Measurements from ENCODE around the gene BCL6.

The BCL6 gene

GRCh38 chr3:187759601-187760000 is 14.3 kb upstream of the BCL6 start:
- peak; percentile 70 for DNase-seq

GRCh38 chr3:187758318-187758955 is 13.2 kb upstream of the BCL6 start:
- DNase-seq: no peak

GRCh38 chr3:187753516-187753915 is 8.2 kb upstream of the BCL6 start:
- no peak for DNase-seq

GRCh38 chr3:187750513-187751123 is 5.3 kb upstream of the BCL6 start:
- no peak for DNase-seq

GRCh38 chr3:187750006-187750512 is 4.8 kb upstream of the BCL6 start:
- no peak for DNase-seq

- peak; percentile 86 for DNase-seq
These were observed 2.8 kb upstream of the BCL6 start for GRCh38 chr3:187748050-187748481.

- no peak for DNase-seq
These were observed 2.2 kb upstream of the BCL6 start for GRCh38 chr3:187747506-187747905.

- peak; percentile 41 for DNase-seq
These were observed 1.4 kb upstream of the BCL6 start for GRCh38 chr3:187746442-187747281.

GRCh38 chr3:187746059-187746441 is 782 bp upstream of the BCL6 start:
- no peak for DNase-seq

- peak; percentile 51 for DNase-seq
These were observed 808 bp downstream of the BCL6 start for GRCh38 chr3:187744169-187745151.

GRCh38 chr3:187743195-187744141 is 1.8 kb downstream of the BCL6 start:
- peak; percentile 47 for DNase-seq

GRCh38 chr3:187742351-187743171 is 2.7 kb downstream of the BCL6 start:
- no peak for DNase-seq

GRCh38 chr3:187741403-187742350 is 3.6 kb downstream of the BCL6 start:
- peak; percentile 82 for DNase-seq

GRCh38 chr3:187740421-187741399 is 4.6 kb downstream of the BCL6 start:
- DNase-seq: peak; percentile 74

- peak; percentile 85 for DNase-seq
These were observed 5.5 kb downstream of the BCL6 start for GRCh38 chr3:187739561-187740332.

GRCh38 chr3:187739094-187739560 is 6.1 kb downstream of the BCL6 start:
- no peak for DNase-seq
